ENCODE results near the gene CD79A.

GRCh38 chr19:41928221-41928683 lies 51.2 kb downstream of the CD79A start, which contains the start of gene ERFL:
- TF ChIP-seq CTCF (IDR thresholded peaks at IDR 0.05) (no peak), POLR2A (IDR thresholded peaks at IDR 0.05) (no peak)
